Testis (tissue), 3 donors: ENCODE data around the gene CES1. TPM values are rescaled to one million over a fixed set of nuclear protein-coding genes. Genes with fewer than 3 reads are reported as not detected.
"Not testable (repeated sequence)": the region's sequence is repeated elsewhere in the genome, so short reads cannot be mapped to it uniquely, and the experiment has no call there.

Experiments used
- DNase-seq: peaks from one replicate; pipeline ENCODE4 v3.0.0-alpha.2; 2019
- H3K27ac ChIP-seq, 2 donors: fragments of 200-600 bp; sonication (generic); one replicate each; pipeline ENCODE4 v1.5.1; 2019
- H3K27me3 ChIP-seq: fragments of 200-600 bp; sonication (generic); one replicate; pipeline ENCODE4 v1.5.1; 2019
- H3K36me3 ChIP-seq: fragments of 200-600 bp; sonication (generic); one replicate; pipeline ENCODE4 v1.5.1; 2017; ENCODE audit warnings: low read depth; ENCODE audit errors: missing control alignments
- H3K4me1 ChIP-seq: fragments of 200-600 bp; sonication (generic); one replicate; pipeline ENCODE4 v1.5.1; 2019
- H3K4me3 ChIP-seq, 2 donors: fragments of 200-600 bp; sonication (generic); one replicate each; pipeline ENCODE4 v1.5.1; 2017 to 2019
- H3K9me3 ChIP-seq: fragments of 200-600 bp; sonication (generic); one replicate; pipeline ENCODE4 v1.5.1; 2017
- CTCF ChIP-seq, 3 experiments: fragments of 450-650 bp in 2 of 3; fragments of 200-600 bp in 1 of 3; sonication (generic) in 1 of 3; IDR thresholded peaks; one replicate each; pipeline ENCODE4 v1.5.1; 2016 to 2019; ENCODE audit warnings: antibody characterized with exemption in 3 of 3, mild to moderate bottlenecking in 2 of 3, moderate library complexity in 1 of 3
- POLR2A ChIP-seq: fragments of 450-650 bp; IDR thresholded peaks from one replicate; pipeline ENCODE4 v1.6.1; 2017; ENCODE audit warnings: antibody characterized with exemption, mild to moderate bottlenecking, moderate library complexity
- WGBS, 2 donors: methylation state at CpG; one replicate each; pipeline ENCODE4 v1.1.5; 2018; 5-methylcytosine and 5-hydroxymethylcytosine counted together
- intact Hi-C: fragments of 100-400 bp; cut with DNase I; formaldehyde crosslinking; loops from one replicate; pipeline ENCODE4 v1.15.1; 2023; ENCODE audit warnings: low total_unique reads
- polyA plus RNA-seq: library from polyadenylated mRNA; stranded (reverse); fragments of 350-450 nt; fragmentation: Illumina TruSeq; extraction: RNeasy Lipid Tissue Mini Kit (QIAGEN cat#74804); gene quantifications from one replicate; pipeline ENCODE4 v1.2.3, GENCODE V29; 2014; ENCODE audit warnings: low read depth, low replicate concordance; ENCODE audit not compliant: insufficient read depth
- total RNA-seq, 2 donors: library from RNA; depleted of rRNA; stranded (reverse); fragments of >200 nt; gene quantifications; one replicate each; pipeline ENCODE4 v1.2.3, GENCODE V29; 2016

The CES1 gene
- total and polyA plus RNA-seq, 3 donors from 2014 or later = 2.1 to 18.3 (median 5.8) TPM

GRCh38 chr16:55756963-55757362 lies 75.9 kb downstream of the CES1 start:
- no peaks in the 10 kb centered on the region for H3K4me1 ChIP-seq
- WGBS, 2 donors = 75 to 86% methylated on average over 4 of the region's 4 CpGs
- no peaks in the 10 kb centered on the region for H3K9me3 ChIP-seq
- no peaks in the 10 kb centered on the region for H3K27me3 ChIP-seq
- TF ChIP-seq POLR2A (no peak), CTCF (IDR thresholded peaks at IDR 0.05) (no peak)
- H3K27ac ChIP-seq = no peak overlapping the region
- intact Hi-C loops = no loop called here
- H3K36me3 ChIP-seq = no peaks in the 10 kb centered on the region
- H3K4me3 ChIP-seq = no peak overlapping the region
- no peak for DNase-seq

- intact Hi-C loops = no loop called here
- H3K4me1 ChIP-seq = no peaks in the 10 kb centered on the region
- no peaks in the 10 kb centered on the region for H3K9me3 ChIP-seq
- no peaks in the 10 kb centered on the region for H3K27me3 ChIP-seq
- H3K27ac ChIP-seq = no peak overlapping the region
- H3K36me3 ChIP-seq = no peaks in the 10 kb centered on the region
- no peak overlapping the region for H3K4me3 ChIP-seq
- no peak for DNase-seq
- TF ChIP-seq POLR2A = no peak
- TF ChIP-seq CTCF (IDR thresholded peaks at IDR 0.05) = no peak
These were observed 78.8 kb downstream of the CES1 start for GRCh38 chr16:55754056-55754455.

- H3K27ac ChIP-seq, H3K36me3 ChIP-seq, DNase-seq, intact Hi-C loops, H3K9me3 ChIP-seq, H3K4me1 ChIP-seq, H3K27me3 ChIP-seq, H3K4me3 ChIP-seq: not testable (repeated sequence)
- 79 to 83% methylated on average over 4 of the region's 4 CpGs for WGBS, 2 donors
These were observed 79.7 kb downstream of the CES1 start for GRCh38 chr16:55753145-55753631.

Other genes with a start within 250 kb of the CES1 start
- gene SLC6A2, start 177.1 kb downstream of the CES1 start, total RNA-seq = 1 to 10 TPM; 3.5 to 5.7 TPM
- gene SLC6A2, start 177.1 kb downstream of the CES1 start, polyA plus RNA-seq = 16.6 TPM
- 1 to 10 TPM in 1 of 2 donors, not detected in 1; 1.5 TPM for gene CES5A, start 42.3 kb upstream of the CES1 start, total RNA-seq
- 0.83 TPM for gene CES5A, start 42.3 kb upstream of the CES1 start, polyA plus RNA-seq